Uterus (tissue), 2 donors: ENCODE measurements around the gene CLEC19A.

Experiments
- CTCF ChIP-seq, 4 experiments: fragments of 200-600 bp in 2 of 4; fragments of 450-650 bp in 2 of 4; sonication (generic) in 2 of 4; IDR thresholded peaks; one replicate each; pipeline ENCODE4 v1.5.1; 2016 to 2019; ENCODE audit warnings: antibody characterized with exemption in 4 of 4, mild to moderate bottlenecking in 2 of 4, moderate library complexity in 1 of 4
- POLR2A ChIP-seq, 2 donors: fragments of 450-650 bp; IDR thresholded peaks; one replicate each; pipeline ENCODE4 v1.6.1; 2016; ENCODE audit warnings: antibody characterized with exemption in 2 of 2, mild to moderate bottlenecking in 1 of 2, moderate library complexity in 1 of 2

DNA sequence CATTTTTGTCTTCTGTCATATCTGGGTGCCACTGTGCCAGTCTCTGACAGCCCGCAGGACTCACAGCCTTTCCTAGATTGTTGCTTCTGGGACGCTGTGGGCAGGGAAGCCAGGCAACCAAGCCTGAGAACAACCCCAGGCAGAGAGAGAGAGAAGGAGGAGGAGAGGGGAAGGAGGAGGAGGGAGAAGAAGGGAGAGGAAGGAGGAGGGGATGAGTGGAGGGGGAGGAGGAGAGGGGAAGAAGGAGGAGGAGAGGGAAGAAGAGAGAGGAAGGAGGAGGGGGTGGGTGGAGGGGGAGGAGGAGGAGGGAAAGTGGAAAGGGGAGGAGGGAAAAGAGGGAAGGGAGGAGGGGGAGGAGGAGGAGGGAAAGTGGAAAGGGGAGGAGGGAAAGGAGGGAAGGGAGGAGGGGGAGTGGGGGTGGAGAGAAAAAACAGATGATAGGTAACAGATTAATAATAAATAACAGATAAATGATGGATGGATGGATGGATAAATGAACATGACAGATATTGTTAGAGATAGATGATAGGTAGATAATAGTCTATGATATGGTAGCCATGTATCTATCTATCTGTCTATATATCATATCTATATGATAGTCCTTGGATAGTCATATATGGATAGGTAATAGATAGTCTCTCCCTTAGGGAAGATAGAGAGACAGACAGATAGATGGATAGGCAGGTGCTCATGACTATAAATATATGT is 29.3 kb downstream of the CLEC19A start:
- no peak for TF ChIP-seq CTCF (IDR thresholded peaks at IDR 0.05)
- no peak for TF ChIP-seq POLR2A (IDR thresholded peaks at IDR 0.05)
